Dermis microvascular lymphatic vessel endothelial cell (primary cell): ENCODE data around the gene LRMDA. TPM values are rescaled to one million over a fixed set of nuclear protein-coding genes. Genes with fewer than 3 reads are reported as not detected.

Source experiments
- DNase-seq, 2 donors: peaks; one replicate each; pipeline versions ENCODE4 v3.0.0 to v3.0.0-alpha.2; 2010; ENCODE audit warnings: low read depth in 2 of 2
- total RNA-seq: library from RNA; depleted of rRNA; stranded (reverse); fragments of >200 nt; gene quantifications from 2 replicates; pipeline ENCODE4 v1.2.1, GENCODE V29; 2014

Gene LRMDA
- total RNA-seq, 1 donor from 2014 or later, result 10.4 TPM

DNA sequence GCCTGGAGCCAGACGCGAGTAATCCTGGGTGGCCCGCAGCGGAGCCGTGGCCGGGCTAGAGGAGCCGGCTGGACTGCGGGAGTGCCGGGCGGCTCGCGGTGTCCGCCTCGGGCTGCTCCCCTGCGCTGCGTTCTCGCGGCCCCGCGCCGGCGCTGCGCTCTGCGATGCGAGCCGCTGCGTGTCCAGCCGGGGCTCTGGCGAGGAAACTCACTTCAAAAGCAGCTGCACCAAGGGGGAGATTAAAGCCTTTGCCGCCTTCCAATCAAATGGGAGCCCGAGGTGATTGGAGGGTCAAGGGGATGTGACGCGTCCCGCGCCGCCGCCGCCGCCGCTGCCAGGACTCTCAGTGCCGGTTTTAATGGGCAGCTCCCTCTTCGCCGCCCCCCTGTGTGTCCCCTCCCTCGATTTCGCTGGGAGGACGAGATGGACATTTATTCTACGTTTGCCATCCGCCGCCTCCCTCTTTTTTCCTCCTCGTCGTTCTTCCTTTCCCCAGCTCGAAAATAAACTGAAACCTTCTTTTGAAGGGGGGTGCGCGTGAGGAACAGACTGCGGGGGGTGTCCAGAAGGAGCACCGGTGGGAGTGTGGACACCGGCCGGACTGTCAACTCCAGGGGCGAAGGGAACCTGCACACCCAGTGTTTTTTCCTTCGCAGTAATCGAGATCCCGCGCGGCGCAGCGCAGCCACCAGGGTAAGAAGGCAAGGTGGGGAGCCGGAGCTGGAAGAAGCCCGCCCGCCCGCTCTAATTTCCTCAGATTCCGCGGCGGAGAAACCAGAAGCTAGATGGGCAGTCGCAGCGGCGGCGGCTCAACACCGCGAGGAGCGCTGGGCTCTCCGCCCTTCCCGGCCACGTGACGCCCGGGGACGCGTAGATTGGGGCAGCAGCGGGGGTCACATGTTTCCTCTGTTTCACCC lies 29.6 kb upstream of the LRMDA start, which contains the start of gene ZNF503:
Gene ZNF503, minus strand, starts transcription at position 196 of the 917 bp plus-strand sequence. CDS start 345 bp downstream, outside the sequence.
- DNase-seq, result peak; percentile 89 to 97

DNA sequence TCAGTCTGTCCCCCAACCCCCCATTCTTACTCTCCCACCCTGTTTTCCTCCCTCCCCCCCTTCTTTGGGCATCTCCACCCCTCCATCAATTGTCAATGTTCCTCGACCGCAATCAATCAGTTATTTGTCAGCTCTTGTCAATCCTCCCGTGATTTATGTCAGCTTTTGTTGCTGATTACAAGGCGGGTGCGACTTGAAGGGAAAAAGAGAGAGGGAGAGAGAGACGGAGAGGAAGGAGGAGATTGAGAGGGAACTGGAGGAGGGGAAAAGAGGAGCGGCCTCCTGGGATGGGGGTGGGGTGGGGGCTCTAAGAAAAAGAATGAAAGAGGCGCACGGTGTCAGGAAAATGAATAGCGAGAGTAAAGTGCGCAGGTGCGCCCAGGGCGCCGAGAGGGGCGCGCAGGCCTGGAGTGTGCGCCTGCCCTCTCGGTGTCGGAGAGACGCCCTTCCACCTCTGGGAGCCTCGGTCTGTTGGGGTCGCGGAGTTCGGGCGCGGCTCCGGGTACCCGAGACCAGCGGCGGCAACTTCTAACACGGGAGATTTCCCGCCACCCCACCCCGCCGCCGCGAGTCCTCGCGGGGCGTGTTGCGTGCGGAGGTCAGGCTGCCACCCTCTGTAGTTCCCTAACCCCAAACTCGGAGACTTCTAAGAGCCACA lies 28.8 kb upstream of the LRMDA start:
- DNase-seq, result no peak

DNA sequence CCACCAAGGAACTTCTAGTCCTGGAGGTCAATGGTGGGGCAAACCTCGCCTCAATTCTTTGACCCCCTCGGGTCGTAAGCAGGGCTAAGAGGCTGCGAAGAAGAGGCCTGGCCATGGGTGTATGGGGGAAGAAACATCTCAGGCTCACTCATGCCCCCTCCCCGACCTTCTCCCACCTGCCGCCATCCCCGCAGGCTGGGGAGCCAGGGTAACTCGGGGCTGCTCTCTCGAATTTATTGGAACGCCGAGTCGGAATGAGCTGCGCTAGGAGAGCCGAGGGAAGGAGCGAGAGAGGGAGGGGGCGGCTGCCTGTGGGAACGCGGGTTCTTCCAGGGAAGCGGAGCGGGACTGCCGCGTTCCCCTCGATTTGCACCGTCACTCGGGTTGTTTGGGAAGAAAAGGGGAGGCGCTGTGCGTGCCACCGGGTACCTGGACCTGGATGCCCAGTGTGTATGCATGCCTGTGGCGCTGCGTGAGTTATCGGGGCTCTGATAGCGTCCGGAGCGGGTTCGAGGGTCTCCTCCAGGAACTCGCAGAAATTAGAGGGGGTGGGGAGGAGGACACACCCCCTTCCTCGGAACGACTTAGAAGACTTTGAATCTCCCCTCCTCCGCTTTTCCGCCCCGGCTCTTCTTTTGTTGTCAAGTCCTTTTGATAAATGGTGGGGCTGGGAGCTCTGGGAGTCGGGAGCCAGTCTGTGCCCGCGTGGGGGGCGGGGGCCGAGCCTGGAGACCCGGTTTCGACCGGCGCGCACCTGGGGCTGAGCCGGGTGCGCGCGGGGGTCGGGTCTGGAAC lies 28.1 kb upstream of the LRMDA start:
- no peak for DNase-seq

DNA sequence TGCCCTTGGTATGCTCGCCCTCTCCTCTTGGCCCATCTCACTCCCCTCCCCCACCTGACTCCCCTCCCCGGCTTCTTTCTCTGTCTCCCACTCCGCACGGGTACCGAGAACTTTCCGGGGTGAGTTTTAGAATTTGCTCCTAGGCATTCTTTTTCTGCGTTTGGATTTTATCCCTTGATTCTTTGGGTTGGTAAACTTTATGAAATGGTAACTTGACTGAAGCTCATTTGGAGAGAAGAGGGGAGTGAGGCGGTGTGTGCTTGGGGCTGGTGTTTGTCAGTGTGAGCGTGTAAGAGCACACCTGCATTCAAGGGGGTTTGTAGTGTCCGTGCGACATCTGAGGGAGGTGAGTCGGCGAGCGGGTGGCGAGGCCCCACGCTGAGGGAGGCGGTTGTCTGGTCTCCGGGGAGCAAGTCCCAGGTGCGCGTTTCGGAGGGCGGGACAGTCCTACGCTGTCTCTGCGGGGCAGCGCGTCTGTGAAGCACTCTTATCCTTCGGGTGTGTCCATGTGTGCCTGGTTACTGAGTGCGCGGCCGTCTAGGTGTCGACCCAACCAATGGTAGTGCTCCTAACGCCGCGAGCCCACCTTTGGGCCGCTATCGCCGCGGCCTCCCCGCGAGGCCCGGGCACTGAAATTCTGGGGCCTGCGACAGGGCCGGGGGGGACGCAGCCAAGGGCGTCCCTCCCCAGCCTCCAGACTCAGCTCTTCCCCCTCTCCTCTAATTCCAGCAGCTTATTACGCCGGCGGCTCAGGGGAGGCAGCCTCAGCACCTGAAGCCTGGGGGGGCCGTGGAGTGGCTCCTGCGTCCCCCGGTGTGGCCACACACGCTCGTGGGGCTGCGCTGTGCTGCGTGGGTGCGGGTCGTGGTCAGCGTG lies 27.2 kb upstream of the LRMDA start:
- DNase-seq, result no peak

DNA sequence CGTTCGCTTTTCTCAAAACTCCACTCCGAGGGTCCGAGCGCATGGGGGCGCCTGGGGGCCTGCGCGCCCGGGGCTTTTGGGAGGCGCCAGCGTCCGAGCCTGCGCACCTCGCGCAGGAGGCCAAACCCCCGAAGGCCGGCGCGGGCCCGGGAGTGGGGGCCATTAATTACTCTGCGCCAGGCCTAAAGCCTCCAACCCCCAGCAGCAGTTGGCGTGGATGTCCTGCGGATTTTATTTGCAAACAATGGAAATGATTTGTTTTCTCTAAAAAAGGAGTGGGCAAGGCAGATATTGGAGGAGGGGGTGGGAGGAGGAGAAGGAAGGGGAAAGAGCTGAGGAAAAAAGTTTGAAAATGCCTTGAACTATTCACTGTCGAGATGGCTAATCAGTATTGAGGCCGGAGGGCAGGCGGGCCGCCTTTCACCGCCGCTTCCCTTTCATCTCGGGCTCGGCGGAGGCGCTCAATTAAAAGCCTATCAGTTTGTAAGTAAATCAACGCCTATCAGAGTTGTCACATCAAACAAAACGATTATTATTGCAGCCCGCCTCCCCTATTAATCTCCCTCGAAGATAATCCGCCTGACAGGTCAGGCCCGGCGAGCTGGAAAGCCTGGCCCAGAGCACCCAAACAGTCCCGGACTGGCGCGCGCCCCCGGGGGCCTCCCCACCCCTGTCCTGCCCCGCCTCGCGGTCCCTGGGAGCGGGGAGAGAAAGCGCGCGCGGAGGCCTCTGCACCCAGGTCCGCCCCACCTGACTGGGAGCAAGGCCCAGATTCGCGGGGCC lies 26.4 kb upstream of the LRMDA start:
- no peak for DNase-seq

DNA sequence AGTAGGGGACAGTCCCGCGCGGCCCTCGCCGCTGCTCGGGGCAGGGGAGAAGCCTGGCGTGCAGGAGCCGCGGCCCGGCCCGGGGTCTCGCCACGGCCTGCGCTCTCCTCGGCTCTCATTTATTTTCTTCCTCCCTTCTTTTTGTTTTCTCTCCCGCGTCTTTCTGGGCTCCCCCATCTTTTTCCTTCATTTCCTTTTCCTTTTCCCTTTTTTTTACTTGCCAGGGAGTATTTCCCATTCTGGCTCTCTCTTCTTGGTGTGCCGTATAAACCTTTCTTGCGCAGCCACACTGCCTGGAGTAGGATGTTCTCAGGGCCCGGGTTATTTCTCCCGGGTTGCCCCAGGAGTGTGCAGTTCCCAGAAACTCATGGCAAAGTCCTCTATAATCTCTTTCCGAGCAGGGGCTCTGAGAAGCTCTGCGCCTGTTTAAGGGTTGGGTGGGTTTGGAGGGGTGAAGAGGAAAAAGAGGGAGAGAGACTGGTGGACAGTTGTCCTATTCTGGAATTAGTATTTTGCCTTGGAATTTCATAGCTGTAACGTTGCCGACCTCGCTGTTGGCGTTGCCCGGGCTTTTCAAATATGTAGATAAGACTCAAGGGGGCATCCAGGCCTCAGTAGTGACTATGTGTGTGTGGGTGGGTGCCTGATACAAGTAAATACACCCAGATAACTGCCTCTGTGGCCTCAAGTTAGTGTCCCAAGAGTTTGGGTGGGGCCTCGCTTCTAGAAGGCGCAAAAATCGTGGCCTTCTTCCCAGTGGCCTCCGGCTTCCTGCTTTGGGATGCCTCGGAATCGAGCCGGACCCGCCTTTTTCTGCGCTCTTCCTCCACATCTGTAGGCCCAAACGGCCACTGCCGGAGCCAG lies 25.6 kb upstream of the LRMDA start:
- DNase-seq, result no peak

DNA sequence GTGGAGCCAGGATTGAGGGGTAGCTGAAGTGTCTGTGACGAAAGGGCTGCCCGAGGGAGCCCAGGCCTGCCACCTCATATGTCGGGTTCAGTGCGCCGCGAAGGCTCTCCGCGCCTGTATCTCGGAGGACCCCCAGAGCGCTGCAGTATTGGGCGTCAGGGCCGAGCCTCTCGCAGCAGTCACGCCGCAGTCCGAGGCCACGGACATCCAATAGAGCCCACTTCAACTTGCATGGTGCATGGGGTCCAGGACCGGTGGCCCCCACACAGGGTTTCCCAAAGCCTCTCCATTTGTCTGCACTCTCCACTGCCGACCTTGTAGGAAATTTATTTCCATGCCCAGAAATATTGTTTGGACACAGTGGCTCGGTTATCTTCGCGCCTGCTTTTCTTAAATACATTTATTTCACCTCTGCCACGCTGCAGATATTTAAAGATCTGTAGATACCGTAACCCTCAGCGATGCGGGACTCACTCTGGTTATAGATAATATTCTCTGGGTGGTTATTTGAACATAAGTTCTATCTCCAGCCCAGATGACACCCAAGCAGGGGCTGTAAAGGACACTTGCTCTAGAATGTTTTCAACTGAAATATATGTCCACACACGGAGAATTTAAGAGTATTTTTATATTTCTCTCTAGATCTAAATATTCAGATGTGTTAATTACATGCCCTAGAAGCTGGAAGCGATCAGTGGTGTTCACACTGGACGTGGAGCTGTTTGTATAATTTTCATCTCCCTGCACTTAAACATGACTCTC lies 24.8 kb upstream of the LRMDA start:
- DNase-seq, result no peak

DNA sequence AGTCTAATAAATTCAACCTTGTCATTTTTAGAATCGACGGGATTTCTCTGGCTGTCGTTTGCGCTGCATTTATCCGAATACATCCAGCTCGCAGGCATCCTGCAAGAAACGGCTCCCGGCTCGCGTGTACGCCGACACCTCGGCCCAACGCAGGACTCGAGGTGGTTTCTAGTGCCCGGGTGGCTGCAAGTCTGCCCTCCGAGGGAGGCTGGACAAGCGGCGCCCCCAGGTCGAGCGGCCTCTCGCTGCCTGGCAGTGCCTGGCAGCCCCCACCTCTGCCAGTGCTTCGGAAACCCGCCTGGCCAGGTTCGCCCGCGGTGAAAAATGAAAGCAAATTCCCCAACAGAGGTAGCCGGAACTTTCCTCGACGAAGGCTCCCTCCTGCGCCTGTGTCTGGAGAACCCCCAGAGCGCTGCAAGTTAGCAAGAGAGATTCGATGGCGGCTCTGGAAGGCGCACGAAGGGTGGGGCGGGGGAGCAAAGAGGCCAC lies 24.2 kb upstream of the LRMDA start:
- no peak for DNase-seq

DNA sequence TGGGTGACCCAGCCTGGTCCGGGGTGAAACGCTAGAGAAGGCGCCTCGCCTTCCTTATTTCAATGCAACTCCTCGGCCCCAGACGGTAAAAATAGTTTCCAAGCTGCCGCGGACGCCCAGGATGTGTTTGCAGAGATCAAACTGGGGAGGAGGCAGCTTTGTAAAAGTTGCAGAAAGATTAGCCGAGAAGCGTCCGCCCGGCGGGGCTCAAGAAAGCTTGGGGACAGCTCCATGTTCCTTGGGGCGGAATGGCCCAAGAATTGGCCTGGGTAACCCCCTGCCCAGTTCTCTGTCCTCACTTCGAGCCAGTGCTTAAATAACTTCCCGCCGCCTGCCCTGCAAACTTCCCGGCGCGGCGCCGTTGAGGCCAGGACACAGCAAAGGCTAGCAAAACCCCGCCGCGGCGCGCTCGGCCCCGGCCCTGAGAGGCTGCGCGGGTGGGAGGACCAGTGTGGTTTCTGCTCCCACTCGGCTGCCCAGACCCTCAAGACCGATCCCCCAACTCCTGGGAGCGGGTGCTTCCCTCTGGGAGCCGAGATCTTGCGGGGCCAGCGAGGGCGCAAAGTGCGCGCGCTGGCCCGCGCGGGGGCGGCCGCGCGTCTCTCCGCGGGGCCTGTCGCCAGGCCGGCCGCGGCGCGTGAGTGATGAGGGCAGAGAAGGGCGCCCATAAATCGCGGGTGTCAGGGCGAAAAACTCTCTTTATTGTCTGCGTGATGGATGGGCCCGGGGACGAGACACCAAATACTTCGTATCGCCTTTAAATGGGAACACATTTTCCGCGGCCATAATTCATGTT lies 23.5 kb upstream of the LRMDA start:
- DNase-seq, result no peak

DNA sequence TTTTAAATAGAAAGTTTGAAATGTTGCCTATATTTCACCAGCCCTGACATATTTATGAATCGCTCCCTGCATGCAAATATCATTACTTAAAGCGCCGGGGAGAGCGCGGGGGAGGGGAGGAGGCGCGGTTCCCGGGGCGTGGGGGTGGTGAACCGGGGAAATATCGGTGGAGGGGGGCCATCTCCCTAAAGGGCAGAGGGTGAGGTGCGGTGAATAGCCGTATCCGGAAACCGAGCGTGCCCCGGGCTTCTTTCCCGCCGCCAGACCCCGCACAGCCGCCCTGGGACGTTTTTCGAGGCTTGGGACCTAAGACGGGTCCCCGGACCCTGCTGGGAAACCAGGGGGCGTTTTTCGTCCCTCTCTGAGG lies 22.9 kb upstream of the LRMDA start:
- DNase-seq, result no peak

DNA sequence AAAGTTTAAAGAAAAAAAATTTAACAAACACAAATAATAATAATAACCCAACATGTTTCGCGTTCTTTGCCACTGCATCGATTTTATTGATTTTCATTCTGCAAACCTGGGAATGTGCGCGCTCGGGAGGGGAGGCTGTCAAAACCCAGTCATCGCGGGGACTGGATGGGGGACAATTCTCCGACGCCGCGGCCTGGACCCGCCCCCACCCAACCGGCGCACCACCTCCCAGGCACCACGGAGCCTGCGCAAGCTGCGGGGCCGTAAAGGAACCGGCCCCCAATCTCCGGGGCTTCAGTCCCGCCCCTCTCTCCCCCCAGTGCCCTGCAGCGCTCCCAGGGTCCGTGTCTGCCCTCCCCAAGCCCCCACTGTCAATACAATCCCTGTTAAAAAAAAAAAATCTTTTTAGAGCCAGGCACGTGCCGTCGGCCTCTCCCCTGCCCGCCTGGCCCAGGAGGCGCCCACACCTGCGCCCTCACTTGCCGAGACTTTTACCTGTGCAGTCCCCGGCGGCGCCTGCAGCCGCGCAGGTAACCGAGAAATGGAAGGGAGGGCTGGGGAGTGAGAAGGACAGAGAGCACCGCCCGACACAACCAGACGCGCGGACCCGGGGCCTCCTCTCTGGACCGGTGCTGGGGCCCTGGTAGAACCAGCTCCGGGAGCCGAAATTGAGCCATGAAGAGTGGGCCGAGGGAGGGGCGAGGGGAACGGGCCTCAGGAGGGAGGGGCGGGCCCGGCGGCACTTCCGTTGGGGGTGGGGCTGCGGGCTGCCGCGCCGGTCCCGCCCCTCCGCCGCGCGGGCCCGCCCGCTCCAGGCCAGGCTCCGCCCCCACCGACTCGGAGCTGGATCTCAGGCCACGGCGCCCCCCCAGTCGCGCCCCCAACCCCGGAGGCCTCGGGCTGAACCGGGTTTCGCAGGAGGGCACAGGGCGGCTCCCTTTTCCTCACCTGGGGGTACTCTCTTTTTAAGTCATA lies 22.2 kb upstream of the LRMDA start:
- DNase-seq, result peak in 1 of 2 donors; percentile 32

DNA sequence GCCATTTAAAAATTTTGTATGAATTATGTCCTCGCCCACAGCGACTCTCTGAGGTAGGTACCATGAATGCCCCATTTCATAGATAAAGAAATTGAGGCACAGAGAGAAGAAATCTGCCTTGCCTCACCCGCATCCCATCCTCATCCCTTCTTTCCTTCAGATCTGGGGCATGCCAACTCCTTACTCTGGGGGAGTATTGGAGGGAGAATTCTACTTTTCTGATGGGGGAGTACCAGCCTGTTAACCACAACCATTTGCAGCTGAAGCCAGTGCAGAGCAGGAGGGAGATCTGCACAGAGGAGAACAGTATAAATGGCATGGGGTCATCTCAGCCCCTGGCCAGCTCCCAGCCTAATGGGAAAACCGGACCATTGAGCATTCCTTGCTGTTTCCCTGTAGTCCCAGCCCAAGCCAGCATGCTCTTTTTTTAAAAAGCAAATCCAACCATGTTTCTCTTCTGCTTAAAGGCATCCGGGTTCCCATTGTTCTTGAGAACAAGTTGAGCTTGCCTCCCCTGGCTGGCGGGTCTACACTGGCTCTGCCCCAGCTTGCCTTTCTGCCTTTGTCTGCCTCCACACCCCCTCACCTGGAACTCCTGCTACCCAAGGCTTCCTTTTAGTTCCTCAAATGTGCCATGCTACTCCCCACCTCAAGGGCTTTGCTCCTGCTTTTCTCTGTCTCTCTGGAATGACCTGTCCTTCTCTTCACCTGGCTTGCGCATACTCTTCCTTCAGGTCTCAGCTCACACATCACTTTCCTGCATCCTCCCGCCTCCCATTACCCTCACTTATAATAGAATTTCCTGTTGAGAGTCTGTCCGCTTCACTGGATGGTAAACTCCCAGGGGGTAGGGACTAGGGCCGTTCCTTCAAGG lies 21.1 kb upstream of the LRMDA start:
- DNase-seq, result no peak

DNA sequence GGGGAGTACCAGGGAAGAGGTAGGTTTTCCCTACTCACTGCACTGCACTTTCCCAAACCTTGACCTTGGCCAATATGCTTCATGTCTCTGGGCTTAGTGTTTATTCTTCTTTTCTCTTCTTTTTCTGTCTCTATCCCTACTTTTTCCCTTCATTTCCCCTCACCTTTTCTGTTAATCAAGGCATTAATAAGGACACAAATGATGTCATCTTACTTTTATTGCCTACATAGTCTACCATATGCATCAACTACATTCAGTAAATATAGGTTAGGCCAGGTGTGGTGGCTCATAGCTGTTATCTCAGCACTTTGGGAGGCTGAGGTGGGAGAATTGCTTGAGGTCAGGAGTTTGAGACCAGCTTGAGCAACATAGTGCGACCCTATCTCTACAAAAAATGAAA lies 16.9 kb upstream of the LRMDA start:
- no peak for DNase-seq

DNA sequence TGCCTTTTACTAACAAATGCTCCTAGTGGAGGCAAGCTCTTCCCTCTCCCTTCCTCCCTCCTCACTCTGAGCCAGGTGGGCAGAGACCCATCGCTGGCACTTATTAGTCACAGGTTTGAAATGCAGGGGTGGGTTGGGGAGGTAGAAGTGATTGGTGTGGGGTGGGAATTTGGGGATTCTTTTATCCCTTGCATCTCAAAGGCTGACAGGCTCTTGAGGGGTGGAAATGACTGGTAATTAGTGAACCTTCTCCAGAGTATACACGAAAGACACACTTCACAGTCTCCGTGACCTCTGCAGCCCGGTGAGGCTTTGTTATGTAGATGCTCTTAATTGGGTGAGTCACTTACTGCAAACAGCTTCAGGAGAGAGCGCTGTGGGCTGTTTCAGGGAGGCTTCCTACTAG lies 13.9 kb upstream of the LRMDA start:
- DNase-seq, result no peak

DNA sequence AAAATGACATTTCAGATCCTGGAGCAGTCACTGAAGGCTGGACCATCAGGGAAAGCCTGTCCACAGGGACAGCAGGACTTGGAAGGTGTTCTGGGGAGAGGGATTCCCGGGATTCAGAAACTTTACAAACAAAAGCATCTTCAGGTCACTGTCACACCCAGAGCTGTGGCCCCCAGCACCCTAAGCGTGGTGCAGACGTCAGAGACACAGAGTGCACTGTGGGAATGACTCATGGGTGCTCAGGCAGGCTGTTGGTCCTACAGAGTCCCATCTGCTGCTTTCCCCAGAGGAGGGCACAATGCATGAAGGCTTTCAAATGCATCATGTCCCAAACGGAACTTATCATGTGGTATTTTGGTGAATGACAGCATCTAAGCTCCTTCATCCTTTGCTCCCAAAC lies 13.1 kb upstream of the LRMDA start:
- no peak for DNase-seq
